PC-9 (cell line): ENCODE results near the gene MRPL32.

Source experiments
- EZH2 ChIP-seq: fragments of 200-600 bp; sonication (generic); IDR thresholded peaks from 2 replicates; pipeline ENCODE4 v1.8.0; 2017; ENCODE audit warnings: antibody characterized with exemption, low read depth
- TF ChIP-seq, protein P1 (sequence below): fragments of 200-600 bp; sonication (generic); conservative IDR thresholded peaks from 2 replicates; pipeline ENCODE4 v1.6.1; 2017; ENCODE audit warnings: mixed run types, antibody characterized with exemption, mild to moderate bottlenecking, moderate library complexity

GRCh38 chr7:42976371-42976770 is 44.2 kb downstream of the MRPL32 start:
- no peak for TF ChIP-seq EZH2
- TF ChIP-seq, protein P1, sequence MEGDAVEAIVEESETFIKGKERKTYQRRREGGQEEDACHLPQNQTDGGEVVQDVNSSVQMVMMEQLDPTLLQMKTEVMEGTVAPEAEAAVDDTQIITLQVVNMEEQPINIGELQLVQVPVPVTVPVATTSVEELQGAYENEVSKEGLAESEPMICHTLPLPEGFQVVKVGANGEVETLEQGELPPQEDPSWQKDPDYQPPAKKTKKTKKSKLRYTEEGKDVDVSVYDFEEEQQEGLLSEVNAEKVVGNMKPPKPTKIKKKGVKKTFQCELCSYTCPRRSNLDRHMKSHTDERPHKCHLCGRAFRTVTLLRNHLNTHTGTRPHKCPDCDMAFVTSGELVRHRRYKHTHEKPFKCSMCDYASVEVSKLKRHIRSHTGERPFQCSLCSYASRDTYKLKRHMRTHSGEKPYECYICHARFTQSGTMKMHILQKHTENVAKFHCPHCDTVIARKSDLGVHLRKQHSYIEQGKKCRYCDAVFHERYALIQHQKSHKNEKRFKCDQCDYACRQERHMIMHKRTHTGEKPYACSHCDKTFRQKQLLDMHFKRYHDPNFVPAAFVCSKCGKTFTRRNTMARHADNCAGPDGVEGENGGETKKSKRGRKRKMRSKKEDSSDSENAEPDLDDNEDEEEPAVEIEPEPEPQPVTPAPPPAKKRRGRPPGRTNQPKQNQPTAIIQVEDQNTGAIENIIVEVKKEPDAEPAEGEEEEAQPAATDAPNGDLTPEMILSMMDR = no peak
